HTR-8/SVneo (cell line): ENCODE results near the gene DIS3L2.

ENCODE experiments used
- DNase-seq: peaks from one replicate; pipeline ENCODE4 v3.0.0; 2011; ENCODE audit warnings: low spot score, mixed read lengths; ENCODE audit not compliant: insufficient read length
- FAIRE-seq: peaks from 2 replicates; lab custom pipeline; 2011; peaks lifted over from hg19 to GRCh38; lab: Jason Lieb, UNC

Gene DIS3L2

DNA sequence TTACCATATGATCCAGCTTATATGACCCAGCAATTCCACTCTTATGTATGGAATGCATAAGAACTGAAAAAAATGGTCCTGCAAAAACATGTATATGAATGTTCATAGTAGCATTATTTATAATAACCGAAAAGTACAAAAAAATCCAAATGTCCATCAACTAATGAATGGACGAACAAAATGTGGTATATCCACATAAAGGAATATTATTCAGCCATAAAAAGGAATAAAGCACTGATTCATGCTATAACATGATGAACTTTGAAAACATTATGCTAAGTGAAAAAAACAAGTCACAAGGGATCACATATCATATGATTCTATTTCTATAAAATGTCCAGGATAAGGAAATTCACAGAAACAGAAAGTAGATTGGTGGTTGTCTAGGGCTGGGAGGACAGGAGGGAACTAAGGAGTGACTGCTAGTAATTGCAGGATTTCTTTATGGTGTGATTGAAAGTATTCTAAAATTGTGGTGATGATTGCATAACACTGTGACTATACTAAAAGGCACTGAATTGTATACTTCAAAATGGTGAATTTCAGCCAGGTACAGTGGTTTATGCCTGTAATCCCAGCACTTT is 10.0 kb upstream of the DIS3L2 start:
- FAIRE-seq (no peak), DNase-seq (no peak)

DNA sequence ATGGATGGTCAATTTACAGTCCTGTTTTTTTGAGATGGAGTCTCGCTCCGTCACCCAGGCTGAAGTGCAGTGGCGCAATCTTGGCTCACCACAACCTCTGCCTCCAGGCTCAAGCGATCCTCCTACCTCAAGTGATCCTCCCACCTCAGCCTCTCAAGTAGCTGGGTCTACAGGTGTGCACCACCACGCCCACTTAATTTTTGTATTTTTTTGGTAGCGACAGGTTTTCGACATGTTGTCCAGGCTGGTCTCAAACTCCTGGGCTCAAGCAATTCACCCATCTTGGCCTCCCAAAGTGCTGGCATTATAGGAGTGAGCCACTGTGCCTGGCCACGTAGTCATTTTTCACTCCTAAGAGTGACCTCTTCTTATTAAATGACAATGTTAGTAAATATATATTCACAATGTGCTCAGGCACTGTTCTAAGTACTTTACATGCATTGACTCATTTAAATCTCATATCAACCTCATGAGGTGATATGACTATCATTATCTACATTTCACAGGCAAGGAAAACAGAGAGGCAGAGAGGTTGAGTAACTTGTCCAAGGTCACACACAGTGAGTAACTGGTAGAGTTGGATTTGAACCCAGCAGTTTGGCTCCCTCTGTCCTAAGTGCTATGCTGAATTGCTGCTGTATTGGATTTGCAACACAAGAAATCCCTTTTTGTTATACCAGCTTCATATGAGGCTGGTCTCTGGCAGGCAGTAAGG is 5.6 kb upstream of the DIS3L2 start:
- DNase-seq (no peak), FAIRE-seq (no peak)

DNA sequence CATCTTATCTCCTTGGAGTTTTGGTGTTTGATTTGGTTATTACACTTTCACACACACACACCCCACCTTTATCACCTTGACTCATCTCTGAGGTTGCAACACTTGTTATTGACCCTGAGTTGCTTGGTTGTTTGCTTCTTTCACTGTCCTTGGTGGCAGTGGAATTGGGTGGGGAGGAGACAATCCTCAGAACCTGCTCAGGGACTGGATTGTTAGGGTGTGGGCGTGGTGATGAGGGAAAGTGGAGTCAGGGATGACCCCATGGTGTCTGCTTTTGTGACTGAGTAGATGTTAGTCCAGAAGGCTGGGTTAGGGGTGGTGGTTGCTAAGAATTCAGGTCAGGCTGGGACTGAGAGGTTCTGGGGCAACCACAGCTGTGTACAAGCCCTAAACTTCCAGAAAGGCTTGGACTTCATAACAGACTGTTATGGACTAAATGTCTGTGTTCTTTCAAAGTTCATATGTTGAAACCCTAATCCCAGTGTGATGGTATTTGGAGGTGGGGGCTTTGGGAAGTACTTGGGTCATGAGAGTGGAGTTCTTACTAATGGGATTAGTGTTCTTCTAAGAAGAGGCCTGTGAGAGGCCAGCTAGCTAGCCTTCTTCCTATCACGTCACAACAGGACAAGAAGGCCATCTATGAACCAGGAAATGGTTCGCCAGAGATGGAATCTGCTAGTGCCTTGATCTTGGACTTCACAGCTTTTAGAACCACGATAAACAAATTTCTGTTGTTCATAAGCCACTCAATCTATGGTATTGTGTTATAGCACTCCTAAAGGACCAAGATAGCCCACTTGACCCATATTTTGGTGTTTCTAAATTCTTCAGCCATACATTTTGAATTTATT is 3.4 kb upstream of the DIS3L2 start:
- FAIRE-seq = no peak
- no peak for DNase-seq

DNA sequence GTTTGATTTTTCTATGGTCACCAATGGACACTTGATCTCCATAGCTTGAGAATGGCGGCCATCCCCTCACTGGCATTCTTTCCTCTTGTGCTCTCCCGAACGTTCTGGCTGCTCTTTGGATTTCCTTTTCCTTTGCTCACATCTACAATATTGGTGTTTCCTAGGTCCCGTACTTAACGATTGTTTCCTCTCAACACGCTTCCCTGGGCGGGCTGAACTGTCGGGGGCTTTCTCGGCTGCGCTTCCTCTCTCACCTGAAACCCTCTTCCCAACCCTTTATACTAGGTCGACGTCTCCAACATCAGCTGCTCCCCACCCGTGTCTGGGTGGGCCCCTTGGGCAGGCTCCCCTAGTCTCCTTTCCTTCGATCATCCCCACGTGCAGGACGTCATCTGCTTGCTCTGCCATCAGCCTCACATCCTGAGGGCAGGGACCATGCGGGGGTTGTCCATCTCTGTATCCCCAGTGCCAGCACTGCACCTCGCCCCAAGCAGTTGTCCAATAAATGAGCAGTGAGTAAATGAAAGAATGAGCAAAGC is 634 bp upstream of the DIS3L2 start:
- no peak for FAIRE-seq
- DNase-seq = no peak

DNA sequence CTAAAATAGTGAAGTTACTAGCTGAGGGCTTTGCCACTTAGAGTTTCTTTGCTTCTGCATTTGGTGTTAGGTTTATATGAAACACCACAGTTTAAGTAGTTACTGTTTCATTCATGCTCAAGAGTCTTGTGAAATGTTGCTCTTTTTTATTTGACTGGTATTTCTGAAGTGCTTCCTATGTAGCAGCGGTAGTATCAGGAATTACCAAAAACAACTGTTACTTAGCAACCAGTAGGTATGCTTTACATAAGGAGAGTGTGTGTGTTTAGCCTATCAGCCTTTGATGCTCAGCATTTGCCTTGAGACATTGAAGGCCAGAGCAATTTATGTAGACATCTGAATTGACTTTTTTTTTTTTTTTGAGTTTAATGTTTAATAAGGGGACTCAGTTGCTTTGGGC is 3.6 kb downstream of the DIS3L2 start:
- DNase-seq (no peak), FAIRE-seq (no peak)

DNA sequence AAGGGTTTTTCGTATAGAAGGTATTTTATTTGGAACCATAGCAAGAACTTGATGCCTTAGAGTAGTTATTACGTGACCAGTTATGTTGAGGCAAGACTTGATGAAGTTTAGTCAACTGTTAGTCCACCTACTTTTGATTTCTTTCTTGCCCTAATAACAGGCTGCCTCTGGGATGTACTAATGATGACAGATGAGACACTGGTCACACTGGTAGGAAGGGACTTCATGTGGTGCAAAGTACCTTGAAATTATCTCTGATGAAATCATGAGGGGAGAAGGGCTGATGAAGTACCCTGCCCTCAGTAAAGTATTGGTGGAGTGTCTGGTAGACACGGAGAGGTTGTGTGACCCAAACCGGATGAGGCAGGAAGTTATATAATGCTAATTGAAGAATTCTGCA is 5.4 kb downstream of the DIS3L2 start:
- FAIRE-seq = no peak

DNA sequence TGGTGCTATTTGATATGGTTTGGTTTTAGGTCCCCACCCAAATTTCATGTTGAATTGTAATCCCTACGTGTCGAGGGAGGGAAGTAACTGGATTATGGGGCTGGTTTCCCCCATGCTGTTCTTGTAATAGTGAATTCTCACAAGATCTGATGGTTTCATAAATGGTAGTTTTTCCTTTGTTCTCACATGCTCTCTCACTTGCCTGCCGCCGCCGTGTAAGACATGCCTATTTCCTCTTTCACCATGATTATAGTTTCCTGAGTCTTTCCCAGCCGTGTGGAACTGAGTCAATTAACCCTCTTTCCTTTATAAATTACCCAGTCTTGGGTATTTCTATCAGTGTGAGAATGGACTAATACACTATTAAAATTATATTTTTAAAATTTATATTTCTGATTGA is 7.3 kb downstream of the DIS3L2 start:
- no peak for DNase-seq
- FAIRE-seq = no peak

More for the DNA sequence above, 5.4 kb downstream of the DIS3L2 start:
- no peak for DNase-seq

DNA sequence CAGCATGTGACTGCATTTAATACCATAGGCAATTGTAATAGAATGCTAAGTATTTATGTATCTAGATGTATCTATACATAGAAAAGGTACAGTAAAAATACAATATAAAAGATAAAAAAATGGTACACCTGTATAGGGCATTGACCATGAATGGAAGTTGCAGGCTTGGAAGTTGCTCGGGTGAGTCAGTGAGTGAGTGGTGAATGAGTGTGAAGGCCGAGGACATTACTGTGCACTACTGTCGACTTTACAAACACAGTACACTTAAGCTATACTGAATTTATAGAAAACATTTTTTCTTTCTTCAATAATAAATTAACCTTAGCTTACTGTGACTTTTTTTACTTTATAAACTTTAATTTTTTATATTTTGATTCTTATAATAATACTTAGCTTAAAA is 8.9 kb downstream of the DIS3L2 start:
- DNase-seq = no peak
- no peak for FAIRE-seq

DNA sequence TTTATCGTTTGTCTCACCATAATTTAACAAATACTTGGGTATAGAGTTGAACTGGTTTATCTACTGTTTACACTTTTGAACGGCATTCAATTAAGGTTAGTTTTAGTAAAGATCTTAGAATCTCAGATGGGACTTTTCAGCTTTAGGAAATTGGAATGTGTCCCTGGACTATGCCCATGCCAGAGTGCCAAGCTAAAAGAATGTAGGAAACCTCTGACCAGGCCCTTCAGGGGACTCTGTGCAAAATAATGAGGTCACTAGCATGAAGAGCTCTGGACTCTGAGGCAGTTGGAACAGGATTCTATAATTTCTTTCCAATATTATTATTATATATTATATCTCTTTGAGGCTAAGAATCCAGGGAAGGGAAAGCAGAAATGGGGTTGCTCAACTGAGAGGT is 13.5 kb downstream of the DIS3L2 start:
- FAIRE-seq (no peak), DNase-seq (no peak)

DNA sequence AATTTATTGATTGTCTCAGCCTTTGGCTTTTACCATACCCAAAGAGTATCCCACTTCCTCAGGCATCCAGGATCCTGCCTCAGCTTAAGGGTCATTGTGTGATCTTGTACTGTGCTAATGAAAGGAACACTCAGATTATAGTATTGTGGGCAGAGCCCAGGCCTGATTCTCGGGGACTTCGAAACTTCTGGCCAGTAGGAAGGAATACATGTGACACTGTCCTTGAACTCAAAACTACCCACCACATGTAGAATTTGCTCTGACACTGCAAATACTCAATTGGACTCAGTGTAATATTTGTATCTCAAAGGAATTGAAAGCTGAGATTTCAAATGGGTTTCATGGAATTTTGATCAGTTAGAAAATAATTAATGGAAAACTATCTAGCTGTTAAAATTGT is 15.9 kb downstream of the DIS3L2 start:
- FAIRE-seq (no peak), DNase-seq (no peak)

DNA sequence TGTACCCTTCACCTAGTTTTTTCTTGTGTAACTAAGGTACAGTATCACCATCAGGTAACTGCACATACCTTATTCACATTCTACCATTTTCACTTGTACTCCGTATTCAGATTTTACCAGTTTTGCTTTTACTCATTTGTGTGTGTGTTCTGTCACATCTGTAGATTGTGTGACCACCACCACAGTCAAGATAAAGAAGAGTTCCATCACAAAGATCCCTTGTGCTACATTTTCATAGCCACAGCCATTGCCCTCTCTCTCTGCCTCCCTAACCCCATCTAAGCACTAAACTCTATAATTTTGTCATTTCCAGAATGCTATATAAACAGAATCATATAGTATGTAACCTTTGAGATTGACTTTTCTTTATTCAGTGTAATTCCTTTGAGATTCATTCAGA is 23.5 kb downstream of the DIS3L2 start:
- no peak for DNase-seq
- no peak for FAIRE-seq

DNA sequence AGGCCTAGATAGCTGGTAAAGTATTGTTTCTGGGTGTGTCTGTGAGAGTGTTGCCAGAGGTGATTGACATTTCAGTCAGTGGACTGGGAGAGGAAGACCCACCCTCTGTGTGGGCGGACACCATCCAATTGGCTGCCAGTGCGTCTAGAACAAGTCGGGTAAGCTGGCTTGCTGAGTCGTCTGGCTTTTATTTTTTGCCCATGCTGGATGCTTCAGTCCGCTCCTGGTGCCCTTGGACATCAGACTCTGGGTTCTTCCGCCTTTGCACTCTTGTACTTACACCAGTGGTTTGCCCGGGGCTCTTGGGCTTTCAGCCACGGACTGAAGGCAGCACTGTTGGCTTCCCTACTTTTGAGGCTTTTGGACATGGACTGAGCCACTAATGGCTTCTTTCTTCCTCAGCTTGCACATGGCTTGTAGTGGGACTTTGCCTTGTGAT is 24.3 kb downstream of the DIS3L2 start:
- FAIRE-seq = no peak
- DNase-seq = no peak

DNA sequence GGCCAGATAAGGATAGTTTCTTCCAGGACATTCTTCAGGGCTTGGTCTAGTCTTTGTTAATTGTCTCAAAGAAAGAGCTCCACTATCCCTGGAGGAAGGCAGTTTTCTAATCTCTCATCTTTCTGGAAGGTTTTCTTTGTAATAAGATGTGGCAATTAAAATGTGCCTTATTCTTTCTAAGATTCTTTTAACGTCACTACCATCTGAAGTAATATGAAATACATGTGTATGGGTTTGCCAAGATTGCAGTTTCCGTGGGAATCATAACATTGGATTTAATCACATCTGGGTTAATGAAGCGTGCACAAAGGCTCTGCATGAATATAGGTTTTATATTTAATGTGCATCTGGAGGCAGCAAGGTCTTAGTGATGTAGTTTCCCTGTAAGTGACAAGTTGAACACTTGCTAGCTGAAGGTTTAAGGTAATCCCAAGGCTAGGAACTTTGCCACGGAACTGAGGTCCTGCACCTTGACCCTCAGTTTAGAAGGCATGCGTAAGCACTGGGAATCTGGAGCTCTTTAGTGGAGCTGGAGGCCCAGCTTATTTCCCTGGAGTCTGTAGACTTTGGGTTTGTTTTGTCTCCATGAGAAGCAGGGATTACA is 25.7 kb downstream of the DIS3L2 start:
- DNase-seq (no peak), FAIRE-seq (no peak)

DNA sequence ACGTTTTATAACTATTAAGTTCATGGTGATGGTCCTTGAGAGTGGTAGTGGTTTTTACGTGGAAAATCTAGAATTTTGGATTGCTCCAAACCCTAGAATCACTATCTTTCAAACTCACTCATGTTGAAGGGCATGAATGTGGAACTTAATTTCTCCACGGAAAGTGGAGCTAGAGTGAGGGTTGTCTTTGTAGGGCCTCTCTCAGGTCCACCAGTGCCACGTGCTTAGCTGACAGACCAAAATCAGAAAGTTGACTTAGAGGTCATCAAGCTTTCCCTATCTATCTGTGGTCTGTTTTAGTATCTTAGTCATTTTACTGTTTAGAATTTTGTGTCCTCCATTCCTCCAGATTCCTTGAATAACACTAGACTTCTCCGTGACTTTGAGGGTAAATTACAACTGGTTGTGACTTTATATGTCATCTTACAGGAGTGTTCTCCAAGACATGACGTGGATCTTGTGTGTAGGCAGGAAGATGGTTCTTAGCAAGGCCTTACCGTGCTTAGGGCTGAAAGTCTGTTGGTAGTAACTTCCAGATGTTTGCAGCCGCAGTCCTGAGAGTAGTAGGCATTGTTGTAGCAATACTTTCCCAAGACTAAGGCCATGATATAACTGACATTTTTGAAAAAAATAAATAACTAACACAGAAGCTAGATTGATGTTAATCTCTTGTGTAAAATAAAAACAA is 26.8 kb downstream of the DIS3L2 start:
- no peak for FAIRE-seq
- no peak for DNase-seq

DNA sequence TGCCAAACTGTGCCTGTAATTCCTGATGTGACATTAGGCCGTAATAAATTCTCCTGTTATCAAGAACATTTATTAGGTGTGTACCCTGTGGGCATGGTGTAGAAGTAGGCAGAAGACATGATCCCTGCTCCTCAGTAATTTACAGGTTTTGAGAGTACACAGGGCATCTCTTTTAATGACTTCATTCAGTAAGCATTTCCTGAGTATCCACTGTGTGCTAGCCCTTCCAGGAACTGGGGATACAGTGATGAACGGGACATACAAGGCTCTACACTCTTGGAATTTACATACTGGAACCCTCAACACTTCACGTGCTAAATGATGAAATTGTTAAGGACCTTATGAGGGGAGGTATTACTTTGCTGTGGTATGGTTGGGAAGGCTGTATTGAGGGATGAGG is 30.2 kb downstream of the DIS3L2 start:
- FAIRE-seq (no peak), DNase-seq (peak; percentile 39)

DNA sequence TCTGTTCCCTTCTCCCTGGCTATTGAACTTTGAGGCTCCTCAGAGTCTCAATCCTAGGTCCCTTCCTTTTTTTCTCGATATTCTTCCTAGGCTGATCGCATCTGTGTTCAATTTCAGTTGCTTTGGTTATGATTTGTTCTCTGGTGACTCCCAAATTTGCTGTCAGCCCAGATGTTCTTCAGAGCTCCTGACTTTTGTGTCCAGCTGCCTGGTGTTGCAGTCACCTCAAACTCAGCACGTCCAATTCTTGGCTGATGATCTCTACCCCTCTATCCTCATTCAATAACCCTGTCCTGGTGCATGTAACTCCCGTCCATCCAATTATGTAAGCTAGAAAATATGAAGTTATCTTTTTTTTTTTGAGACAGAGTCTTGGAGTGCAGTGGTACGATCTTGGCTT is 31.4 kb downstream of the DIS3L2 start:
- FAIRE-seq (no peak), DNase-seq (no peak)

DNA sequence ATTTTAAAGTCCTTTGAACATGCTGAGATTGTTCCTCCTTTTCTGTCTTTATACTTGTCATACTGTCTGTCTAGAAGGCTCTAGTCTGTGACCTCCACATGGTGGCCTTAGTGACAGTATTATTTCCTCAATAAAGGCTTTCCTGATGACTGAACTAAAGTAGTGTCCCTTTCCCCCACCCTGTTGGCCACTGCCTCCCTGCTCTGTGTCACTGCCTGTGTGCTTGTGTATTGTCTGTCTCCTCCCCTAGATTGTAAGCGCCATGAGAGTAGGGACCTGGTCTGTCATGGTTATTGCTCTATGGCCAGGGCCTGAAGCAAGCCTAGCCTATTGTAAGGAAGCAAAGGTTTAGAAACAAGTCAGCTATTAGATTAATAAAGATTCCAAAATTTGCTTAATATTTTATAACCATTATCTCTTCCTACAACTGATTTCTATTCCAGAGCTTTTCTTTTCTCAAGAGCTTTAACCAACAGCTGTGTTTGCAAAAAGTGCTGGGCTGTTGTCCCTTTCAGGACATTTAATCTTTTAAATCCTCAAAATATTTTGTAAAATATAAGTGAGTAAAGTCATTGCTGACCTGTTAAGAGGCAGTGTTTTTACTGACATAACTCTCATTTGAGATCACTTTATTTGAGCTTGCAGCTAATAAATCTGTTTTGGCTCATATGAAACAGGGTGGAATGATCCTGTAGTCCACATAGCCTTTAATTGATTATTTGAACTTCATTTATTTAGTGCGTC is 35.5 kb downstream of the DIS3L2 start:
- no peak for DNase-seq
- no peak for FAIRE-seq

DNA sequence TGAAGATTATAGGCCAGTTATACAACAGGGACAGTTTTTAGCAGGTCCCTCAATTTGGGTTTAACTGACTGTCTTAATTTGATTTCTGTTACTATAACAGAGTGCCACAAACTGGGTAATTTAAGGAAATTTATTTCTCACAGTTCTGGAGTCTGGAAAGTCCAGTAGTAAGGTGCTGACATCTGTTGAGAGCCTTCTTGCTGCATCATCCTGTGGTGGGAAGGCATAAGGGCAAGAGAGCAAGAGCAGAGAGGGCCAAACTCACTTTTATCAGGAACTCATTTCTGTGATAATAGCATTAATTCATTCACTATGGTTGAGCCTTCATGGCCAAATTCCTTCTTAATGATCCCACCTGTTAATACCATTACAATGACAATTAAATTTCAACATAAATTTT is 36.5 kb downstream of the DIS3L2 start:
- no peak for DNase-seq
- peak; percentile 9 for FAIRE-seq

DNA sequence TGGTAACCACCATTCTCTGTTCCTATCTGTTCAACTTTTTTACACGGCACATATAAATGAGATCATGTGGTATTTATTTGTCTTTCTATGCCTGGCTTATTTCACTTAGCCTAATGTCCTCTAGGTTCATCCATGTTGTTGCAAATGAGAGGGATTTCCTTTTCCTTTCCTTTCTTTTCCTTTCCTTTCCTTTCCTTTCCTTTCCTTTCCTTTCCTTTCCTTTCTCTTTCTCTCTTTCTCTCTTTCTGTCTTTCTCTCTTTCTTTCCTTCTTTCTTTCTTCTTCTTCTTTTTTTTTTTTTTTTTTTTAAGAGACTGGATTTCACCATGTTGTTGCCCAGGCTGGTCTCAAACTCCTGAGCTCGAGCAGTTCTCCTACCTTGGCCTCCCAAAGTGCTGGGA is 38.9 kb downstream of the DIS3L2 start:
- DNase-seq = no peak
- FAIRE-seq = no peak
